MCF 10A (cell line): ENCODE measurements around the gene INHBE. TPM values are rescaled to one million over a fixed set of nuclear protein-coding genes. Genes with fewer than 3 reads are reported as not detected.

ENCODE experiments used
- BruUV-seq: library from RNA; stranded (reverse); fragments of 400-500 nt; replicated peaks from 2 replicates; lab custom pipeline; 2021; lab: Mats Ljungman, UMichigan
- CTCF ChIA-PET: fragments of 300-600 bp; sonication (Branson Sonifier 250); formaldehyde crosslinking; extraction: SDS; loops from one replicate; lab custom pipeline; 2021; ENCODE audit warnings: antibody characterized with exemption, inconsistent platforms; lab: Yijun Ruan, JAX
- POLR2A ChIA-PET: fragments of 300-600, 350-650 bp; sonication (Branson Sonifier 250); formaldehyde crosslinking; extraction: SDS; loops from one replicate; lab custom pipeline; 2020; ENCODE audit warnings: antibody characterized with exemption, inconsistent platforms; lab: Yijun Ruan, JAX
- DNase-seq: peaks from one replicate; pipeline ENCODE4 v3.0.0-alpha.2; 2018; ENCODE audit not compliant: unreplicated experiment
- H3K27ac Mint-ChIP-seq: one replicate; pipeline ENCODE4 v1.8.0; 2022; ENCODE audit warnings: mild to moderate bottlenecking, low read depth, mixed read lengths; ENCODE audit not compliant: unreplicated experiment
- H3K27me3 Mint-ChIP-seq: one replicate; pipeline ENCODE4 v1.8.0; 2022; ENCODE audit warnings: mixed read lengths; ENCODE audit not compliant: insufficient read depth, unreplicated experiment
- H3K36me3 Mint-ChIP-seq: one replicate; pipeline ENCODE4 v1.8.0; 2022; ENCODE audit warnings: mild to moderate bottlenecking, moderate library complexity, mixed read lengths; ENCODE audit not compliant: insufficient read depth, unreplicated experiment
- H3K4me1 Mint-ChIP-seq: one replicate; pipeline ENCODE4 v1.8.0; 2022; ENCODE audit warnings: mixed read lengths; ENCODE audit not compliant: insufficient read depth, unreplicated experiment
- H3K4me3 Mint-ChIP-seq: one replicate; pipeline ENCODE4 v1.8.0; 2022; ENCODE audit warnings: mild to moderate bottlenecking, moderate library complexity, mixed read lengths; ENCODE audit not compliant: unreplicated experiment
- H3K9me3 Mint-ChIP-seq: one replicate; pipeline ENCODE4 v1.8.0; 2022; ENCODE audit warnings: mixed read lengths; ENCODE audit not compliant: unreplicated experiment
- intact Hi-C: fragments of 100-400 bp; cut with micrococcal nuclease; formaldehyde crosslinking; loops from 2 replicates; pipeline ENCODE4 v1.14.1; 2022
- total RNA-seq: library from RNA; stranded (reverse); gene quantifications from 2 replicates; pipeline ENCODE4 v1.2.3, GENCODE V29; 2022
- TF ChIP-seq, protein P1 (sequence below): fragments of 200-600 bp; IDR thresholded peaks from one replicate; pipeline ENCODE4 v1.8.0; 2022; ENCODE audit warnings: antibody characterized with exemption, mild to moderate bottlenecking; ENCODE audit not compliant: unreplicated experiment

INHBE gene
- total RNA-seq, 1 experiment from 2014 or later, result 5.0 TPM

- intact Hi-C loops, result no loop called here
- H3K4me1 Mint-ChIP-seq, result peaks cover 7% of the 10 kb centered on the region
- H3K4me3 Mint-ChIP-seq, result no peak overlapping the region
- no peaks in the 10 kb centered on the region for H3K9me3 Mint-ChIP-seq
- no peak for DNase-seq
- CTCF ChIA-PET, result interaction anchor here (0.7 to 2.7 kb wide), 4 partner anchors 12 to 18 kb away, joined by 3 to 18 read pairs (median 4); no protein-coding TSS in a partner anchor
- POLR2A ChIA-PET, result interaction anchor here (1.4 kb wide), 1 partner anchor 45 kb away, joined by 4 read pairs; the partner anchor contains the start of gene DDIT3
- no peaks in the 10 kb centered on the region for H3K36me3 Mint-ChIP-seq
- H3K27ac Mint-ChIP-seq, result no peak overlapping the region
- H3K27me3 Mint-ChIP-seq, result peaks cover 86% of the 10 kb centered on the region
- no TSS peak for BruUV-seq
- TF ChIP-seq, protein P1, sequence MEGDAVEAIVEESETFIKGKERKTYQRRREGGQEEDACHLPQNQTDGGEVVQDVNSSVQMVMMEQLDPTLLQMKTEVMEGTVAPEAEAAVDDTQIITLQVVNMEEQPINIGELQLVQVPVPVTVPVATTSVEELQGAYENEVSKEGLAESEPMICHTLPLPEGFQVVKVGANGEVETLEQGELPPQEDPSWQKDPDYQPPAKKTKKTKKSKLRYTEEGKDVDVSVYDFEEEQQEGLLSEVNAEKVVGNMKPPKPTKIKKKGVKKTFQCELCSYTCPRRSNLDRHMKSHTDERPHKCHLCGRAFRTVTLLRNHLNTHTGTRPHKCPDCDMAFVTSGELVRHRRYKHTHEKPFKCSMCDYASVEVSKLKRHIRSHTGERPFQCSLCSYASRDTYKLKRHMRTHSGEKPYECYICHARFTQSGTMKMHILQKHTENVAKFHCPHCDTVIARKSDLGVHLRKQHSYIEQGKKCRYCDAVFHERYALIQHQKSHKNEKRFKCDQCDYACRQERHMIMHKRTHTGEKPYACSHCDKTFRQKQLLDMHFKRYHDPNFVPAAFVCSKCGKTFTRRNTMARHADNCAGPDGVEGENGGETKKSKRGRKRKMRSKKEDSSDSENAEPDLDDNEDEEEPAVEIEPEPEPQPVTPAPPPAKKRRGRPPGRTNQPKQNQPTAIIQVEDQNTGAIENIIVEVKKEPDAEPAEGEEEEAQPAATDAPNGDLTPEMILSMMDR, result no peak
These were observed 19.8 kb downstream of the INHBE start for GRCh38 chr12:57474862-57475261.

DNA sequence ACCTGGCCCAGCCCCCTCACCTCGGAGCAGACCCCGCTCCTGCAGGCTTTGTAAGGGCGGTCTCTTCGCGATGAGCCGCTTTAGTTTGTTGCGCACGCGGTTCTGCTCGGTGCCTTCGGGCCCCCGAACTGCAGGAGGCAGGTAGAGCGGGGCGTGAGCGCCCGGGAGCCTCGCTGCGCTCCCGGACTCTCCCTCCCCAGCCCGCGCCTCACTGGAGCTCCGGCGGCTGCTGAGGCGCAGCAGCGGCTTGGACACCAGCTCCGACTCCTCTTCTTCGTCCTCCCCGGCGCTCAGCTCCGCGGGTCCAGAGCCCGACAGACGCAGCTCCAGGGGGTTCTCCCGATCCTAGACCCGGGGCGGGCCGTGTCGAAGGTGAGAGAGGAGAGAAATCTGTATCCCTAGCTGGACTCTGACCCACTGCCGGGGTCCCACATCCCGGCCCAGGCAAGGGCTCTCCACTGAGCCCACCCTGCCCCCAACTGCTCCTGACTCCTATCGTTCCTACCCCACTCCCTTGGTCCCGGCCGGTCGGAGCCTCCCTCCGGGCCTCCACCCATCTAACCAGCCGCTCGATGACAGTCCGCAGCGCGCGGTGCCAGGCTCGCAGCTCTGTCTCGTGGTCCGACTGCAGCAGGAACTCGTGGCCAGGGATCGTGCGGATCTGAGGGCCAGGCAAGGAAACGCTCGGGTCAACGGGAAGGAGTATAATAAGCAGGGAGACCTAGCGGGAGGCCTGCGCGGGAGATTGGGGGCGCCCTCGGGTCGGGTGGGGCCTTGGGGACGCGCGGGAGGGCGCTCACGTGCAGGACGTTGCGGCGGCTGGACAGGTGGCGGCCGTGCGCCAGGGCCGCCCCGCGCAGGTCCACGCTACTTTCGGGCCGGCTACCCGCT, 20.4 kb downstream of the INHBE start:
- Mint-ChIP-seq H3K27ac (no peak overlapping the region), H3K4me3 (peak overlapping the region; percentile 31), H3K4me1 (peaks cover 7% of the 10 kb centered on the region), H3K27me3 (peaks cover 87% of the 10 kb centered on the region), H3K36me3 (no peaks in the 10 kb centered on the region), H3K9me3 (no peaks in the 10 kb centered on the region)
- no TSS peak for BruUV-seq
- no peak for DNase-seq
- TF ChIP-seq, protein P1, result no peak
- POLR2A ChIA-PET, result interaction anchor here (1.4 kb wide), 1 partner anchor 44 kb away, joined by 4 read pairs; the partner anchor contains the start of gene DDIT3
- CTCF ChIA-PET, result interaction anchor here (0.5 to 2.7 kb wide), 5 partner anchors 13 to 48 kb away, joined by 3 to 18 read pairs (median 3); no protein-coding TSS in a partner anchor
- intact Hi-C loops, result no loop called here

GRCh38 chr12:57476162-57476992, 21.3 kb downstream of the INHBE start:
- no peak overlapping the region for H3K4me3 Mint-ChIP-seq
- ChIA-PET POLR2A (no interaction called here), CTCF (interaction anchor here (0.5 to 1.0 kb wide), 3 partner anchors 11 to 47 kb away, joined by 3 to 4 read pairs (median 3); no protein-coding TSS in a partner anchor)
- TF ChIP-seq, protein P1, result no peak
- no peak overlapping the region for H3K27ac Mint-ChIP-seq
- intact Hi-C loops, result no loop called here
- no peaks in the 10 kb centered on the region for H3K9me3 Mint-ChIP-seq
- H3K27me3 Mint-ChIP-seq, result peaks cover 89% of the 10 kb centered on the region
- no peaks in the 10 kb centered on the region for H3K36me3 Mint-ChIP-seq
- no TSS peak for BruUV-seq
- no peak for DNase-seq
- H3K4me1 Mint-ChIP-seq, result peaks cover 7% of the 10 kb centered on the region
